GM21515 (cell line): ENCODE data around the gene CCDC47.

ENCODE experiments used
- ATAC-seq: cut with Tn5 transposase; IDR thresholded peaks from one replicate; pipeline ENCODE4 v1.9.1; 2021; ENCODE audit not compliant: unreplicated experiment

Gene CCDC47

DNA sequence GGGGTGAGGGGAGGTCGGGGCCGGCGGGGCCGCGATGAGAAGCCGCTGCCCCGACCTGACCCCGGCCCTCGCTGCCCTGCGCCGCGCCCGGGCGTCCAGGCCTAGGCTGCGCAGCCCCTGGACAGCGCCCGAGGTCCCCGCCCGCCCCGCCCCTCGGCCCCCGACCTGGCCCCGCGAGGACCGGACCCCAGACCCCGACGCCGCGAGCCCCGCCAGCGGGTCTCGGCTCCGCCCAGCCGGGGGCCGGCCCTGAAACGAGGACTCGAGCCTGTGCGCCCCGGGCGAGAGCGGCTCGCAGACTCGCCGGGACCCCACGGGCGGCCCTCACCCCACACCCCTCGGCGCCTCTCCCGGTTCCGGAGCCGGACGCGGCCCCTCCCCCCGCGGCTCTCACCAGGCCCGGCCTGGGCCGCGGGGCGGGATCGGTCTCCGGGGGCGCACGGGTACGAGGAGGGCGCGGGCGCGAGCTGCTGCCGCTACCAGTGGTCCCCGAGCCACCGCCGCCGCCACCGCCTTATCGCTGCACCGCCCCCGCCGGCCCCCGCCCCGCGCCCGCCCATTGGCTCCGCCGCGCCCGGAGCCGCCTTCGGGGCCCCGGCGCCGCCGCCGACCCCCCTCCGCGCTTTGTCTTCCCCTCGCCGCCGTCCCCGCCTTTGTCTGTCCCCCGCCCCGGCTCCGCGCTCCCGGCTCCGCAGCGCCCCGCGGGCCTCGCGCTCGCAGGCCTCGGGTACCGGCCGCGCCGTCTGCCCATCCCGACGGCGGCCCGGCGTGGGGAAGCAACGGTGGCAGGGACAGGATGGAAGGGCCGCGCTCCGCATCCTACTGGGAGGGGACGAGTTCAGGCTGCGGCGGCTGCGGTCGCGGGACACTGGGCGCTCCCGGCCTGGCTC, 73.5 kb downstream of the CCDC47 start, which contains the start of gene LIMD2:
Gene LIMD2, minus strand, starts transcription at position 488 of the 890 bp plus-strand sequence. CDS start 827 bp downstream, outside the sequence.
- ATAC-seq, result peak; percentile 24

DNA sequence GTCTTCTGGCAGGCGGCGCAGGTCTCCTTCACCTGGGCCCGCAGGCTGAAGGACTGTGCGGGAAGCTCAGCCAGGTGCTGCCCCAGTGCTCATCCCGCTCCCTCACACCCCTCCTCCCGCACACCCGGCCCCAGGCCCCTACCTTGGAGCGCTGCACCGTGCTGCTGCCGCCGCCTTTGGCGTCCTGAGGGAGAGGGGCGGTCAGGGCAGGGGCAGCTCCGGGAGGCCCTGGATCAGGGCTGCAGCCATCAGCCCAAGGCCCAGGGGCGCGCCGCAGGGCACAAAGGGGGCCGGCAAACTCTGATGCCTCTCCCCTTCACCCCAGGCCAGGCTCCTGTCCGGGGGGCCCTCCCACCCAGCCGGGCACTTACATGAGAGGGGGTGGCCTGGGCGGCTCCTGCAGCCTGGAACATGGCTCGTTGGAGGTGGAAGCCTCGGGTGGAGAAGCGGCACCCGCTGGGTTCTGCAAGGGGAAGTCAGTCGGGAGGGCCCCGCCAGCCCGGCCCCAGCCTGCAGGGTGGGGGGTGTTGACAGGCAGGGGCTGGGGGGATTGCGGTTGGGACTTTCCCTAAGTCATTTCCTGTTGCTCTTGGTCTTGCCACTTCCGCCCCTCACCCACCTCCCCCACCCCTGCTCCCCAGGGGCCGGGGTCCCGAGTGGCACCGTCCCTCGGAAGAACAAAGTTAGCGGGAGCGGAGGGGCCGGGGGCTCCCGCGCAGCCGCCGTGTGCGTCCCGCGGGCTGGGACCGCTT, 74.3 kb downstream of the CCDC47 start:
- peak; percentile 26 for ATAC-seq

- ATAC-seq, result no peak
Measured at GRCh38 chr17:63698381-63698885, 75.0 kb downstream of the CCDC47 start.

GRCh38 chr17:63697341-63698286, 75.8 kb downstream of the CCDC47 start:
- no peak for ATAC-seq

GRCh38 chr17:63696381-63696961, 76.9 kb downstream of the CCDC47 start:
- no peak for ATAC-seq

DNA sequence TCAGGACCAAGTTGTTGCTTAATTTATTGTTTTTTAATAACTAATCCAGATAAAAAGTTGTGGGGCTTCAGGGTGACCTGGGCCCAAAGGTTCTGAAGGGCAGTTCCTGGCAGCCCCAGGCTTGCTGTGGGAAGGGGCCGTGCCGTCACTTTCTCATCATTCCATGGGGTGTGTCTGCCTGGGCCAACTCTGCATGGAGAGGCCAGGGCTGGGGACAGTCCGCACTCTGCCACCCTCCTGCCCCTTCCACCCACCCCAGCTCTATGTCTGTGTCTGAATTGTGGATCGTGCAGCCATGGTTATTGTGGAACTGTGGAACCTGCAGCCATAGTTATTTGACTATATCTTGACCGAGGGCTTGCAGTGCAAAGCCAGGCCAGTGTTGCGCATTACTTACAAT, 77.5 kb downstream of the CCDC47 start:
- ATAC-seq, result no peak
